Embryonic facial prominence (tissue), 1 donor: ENCODE results near the gene NCR3LG1.
A peak's percentile ranks its signal among the peaks of the same experiment; 100 is the strongest.

Source experiments
- DNase-seq: peaks from one replicate; pipeline ENCODE4 v3.0.0-alpha.2; 2016; ENCODE audit errors: extremely low spot score

NCR3LG1 gene, protein sequence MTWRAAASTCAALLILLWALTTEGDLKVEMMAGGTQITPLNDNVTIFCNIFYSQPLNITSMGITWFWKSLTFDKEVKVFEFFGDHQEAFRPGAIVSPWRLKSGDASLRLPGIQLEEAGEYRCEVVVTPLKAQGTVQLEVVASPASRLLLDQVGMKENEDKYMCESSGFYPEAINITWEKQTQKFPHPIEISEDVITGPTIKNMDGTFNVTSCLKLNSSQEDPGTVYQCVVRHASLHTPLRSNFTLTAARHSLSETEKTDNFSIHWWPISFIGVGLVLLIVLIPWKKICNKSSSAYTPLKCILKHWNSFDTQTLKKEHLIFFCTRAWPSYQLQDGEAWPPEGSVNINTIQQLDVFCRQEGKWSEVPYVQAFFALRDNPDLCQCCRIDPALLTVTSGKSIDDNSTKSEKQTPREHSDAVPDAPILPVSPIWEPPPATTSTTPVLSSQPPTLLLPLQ

DNA sequence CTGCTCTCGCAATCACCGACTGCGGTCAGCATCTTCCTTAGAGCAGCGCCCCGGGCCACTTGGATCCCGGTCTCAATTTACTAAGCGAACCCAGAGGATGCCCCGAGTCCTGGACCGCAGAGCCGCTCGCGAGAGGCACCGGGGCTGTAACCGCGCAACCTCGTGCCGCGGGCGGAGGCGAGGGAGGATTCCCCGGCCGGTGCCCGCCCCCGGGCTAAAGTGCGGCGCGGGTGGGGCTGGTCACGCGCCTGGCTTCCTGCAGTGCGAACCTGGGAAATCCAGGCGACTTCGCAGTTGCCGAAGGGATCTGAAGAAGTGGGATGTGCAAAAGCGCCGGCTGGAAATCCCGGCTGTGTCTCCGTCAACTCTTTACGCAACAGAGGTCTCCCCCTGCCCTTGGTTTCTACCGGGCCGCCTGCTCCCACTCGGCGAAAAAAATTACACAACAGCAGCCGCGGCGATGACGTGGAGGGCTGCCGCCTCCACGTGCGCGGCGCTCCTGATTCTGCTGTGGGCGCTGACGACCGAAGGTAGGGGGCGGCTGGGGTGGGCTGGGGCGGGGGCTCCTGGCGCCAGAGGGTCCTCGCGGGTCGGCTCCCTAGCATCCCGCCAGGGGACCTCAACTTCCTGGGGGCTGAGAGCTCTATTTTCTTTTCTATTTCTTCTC is at the start of gene NCR3LG1:
Gene NCR3LG1 (plus strand): TSS at position 291 of the 667 bp plus-strand sequence. CDS start 170 bp downstream, at position 461.
- DNase-seq, result peak; percentile 28

DNA sequence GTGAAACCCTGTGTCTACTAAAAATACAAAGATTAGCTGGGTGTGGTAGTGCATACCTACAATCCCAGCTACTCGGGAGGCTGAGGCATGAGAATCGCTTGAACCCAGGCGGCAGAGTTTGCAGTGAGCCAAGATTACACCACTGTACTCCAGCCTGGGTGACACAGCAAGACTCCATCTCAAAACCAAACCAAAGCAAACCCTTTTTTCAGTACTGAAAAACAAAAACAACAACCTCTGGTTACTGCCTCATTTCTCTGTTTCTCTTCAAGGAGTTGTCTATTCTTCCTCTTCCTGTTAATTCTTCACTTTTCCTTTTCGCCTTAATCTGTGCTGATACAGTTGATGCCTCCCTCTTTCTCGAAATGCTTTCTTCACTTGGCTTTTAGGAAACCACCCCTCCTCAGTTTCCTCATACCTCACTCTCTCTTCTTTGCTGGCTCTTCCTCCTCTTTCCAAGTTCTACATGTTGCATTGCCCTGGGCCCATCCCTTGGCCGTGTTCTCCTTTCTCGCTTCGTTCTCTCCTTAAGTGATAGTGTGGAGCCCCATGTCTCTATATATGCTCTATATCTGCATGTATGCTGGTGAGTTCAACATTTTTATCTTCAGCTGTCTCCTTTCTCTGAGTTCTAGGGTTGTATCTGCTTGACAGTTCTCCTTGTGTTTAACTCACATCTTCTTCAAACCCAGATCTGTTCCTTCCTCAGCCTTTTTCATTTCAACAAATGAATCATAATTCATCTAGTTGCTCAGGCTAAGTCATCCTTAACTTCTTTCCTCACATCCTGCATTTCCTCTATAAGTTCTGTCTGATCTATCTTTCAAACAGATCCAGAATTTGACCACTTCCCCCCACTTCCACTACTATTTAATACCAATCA is 38.0 kb upstream of the NCR3LG1 start:
- no peak for DNase-seq

DNA sequence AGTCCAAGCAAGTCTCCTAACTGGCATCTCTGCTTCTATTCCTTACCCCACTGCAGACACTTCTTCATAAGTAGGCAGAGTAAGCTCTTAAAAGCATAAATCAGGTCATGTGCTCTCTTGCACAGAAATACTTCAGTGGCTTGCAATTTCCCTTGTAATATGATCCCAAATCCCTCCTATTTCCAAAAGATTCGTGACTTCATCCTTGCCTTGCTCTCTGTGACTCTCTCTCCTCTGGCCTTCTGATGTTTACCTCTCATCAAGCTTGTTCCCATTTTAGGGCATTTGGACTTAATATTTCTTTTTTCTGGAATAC is 37.4 kb upstream of the NCR3LG1 start:
- peak; percentile 6 for DNase-seq

DNA sequence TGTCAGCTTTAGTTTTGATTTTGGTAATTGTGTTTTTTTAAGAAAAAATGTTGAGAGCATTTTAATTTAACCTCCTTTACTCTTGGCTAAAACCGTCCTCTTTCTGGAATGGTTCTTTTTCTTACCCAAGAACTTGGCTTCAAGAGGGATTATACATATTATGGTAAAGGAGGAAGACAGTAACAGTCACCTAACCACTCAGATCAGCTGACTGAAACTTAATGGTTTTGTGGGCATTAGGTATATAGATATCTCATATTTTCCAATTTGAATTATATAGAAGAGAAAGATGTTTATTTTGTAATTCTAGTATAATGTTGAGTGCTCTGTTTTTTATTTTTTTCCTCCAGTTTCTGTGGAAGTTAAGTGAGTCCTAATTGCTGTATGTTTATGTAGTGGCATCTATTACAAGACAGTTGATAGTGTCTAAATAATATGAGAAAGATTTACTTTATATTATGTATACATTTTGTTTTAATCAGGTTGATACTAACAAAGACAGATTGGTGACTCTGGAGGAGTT is 36.6 kb upstream of the NCR3LG1 start:
- DNase-seq, result no peak

DNA sequence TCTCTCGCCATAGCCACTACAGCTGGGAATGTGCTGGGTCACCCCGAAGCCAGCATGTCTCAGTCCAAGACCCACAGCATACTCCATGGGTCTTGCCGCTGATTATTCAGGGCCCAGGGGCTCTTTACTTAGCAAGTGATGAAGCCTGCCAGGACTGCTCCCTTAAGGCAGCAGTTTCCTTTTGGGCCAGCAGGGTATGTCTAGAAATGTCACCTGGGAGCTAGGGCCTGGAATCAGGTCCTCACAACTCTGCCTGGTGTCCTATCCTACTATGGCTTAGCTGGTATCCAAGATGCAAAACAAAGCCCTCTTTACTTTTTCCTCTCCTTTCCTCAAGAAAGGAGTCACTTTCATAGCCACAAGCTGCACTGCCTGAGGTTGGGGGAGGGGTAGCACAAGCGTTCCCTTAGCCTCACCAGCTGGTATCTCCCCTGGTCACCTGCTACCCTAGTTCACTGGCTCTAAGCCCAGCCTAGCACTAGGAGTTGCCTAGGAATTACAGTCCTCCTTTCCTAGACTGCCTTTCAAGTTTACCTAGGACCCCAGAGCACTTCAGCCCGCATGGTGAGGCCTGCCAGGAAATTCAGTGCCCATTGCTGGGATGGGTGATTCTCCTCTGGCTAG is 22.6 kb upstream of the NCR3LG1 start:
- DNase-seq, result no peak

DNA sequence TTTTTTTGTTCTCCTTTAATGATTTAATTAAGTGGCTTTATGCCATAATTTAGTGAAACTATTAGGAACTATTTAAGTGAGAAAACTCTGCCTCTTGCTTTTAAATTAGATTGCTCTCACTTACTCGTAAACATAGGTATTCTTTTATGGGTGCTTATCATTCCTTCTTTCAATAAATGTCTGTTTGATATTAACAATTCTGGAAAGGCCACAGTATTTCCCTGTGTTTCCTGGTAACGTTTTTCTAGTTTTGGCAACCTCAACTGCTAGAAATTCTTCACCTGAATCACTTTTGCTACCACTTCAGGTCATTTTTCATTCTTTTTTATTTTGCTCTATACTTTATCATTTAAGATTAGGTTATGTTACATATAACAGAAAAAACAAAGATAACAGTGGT is 19.9 kb upstream of the NCR3LG1 start:
- DNase-seq, result no peak

DNA sequence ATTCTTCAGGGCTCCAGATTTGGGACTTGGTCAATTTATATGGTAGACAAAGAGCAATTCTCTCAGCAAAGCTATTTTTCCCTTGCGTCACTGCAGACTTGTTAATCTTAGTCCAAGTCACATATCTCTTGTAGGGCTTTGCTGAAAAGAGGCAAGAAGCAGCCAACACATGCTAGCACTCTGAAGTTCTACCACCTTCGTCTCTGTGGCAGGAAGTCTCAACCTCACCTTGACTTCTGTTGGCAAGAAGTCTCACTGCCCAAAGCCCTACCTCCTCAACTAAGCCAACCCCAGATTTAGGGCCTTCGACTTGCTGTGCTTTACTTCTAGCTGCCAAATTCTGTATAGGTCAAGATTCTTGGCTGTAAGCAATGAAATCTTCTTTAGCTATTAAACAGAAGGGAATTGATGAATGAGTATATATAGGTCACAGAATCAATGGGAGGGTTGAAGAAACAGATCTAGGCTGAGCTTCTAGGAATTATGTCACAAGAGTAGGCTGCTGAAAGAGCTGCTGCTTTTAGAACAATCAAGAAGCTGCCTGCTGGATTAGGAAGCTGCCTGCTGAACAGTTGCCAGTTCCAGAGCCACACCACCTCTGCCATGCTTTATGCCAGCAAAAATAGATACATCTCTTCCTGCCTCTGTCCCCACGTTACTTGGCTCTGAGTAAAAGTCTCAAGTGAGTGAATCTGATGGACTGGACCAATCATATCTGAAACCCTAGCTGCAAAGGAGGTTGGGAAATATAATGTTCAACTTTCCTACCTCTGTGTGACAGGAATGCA is 17.6 kb upstream of the NCR3LG1 start:
- no peak for DNase-seq

DNA sequence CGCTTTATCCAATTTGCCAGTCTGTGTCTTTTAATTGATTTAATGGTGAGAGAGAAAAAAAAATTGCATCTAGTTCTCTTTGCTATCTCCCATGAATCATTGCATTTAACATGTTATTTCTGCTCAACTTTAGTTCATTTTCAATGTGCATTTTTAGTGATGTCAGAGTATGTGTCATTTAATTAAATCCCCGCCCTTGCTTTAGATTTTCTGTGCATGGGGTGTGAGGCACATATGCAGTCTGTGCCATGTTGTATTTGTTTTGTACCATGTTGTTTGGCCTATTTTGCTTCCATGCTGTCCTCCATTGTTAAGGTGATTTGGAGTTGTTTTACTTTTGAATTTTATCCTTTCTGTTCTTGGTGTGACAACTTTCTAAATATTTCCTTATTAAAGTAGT is 8.3 kb upstream of the NCR3LG1 start:
- no peak for DNase-seq

DNA sequence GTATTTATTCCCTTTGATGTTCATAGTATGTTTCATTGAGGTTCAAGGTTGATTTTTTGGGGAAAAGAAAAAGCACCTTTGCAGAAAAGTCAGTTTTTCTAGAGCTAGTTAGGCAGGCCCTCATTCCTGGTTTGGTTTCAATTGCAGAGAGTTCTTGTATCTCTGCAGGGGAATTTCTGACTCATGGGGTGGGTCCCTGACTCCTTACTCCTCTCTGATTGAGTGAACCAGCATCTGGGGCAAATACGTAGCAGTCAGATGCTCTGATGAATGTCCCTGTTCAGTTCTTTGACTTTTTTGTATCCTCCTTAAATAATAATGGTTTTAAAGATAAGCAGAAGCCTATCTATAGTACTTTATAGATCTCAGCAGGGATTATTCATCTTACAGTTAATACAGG is 7.7 kb upstream of the NCR3LG1 start:
- DNase-seq, result no peak

DNA sequence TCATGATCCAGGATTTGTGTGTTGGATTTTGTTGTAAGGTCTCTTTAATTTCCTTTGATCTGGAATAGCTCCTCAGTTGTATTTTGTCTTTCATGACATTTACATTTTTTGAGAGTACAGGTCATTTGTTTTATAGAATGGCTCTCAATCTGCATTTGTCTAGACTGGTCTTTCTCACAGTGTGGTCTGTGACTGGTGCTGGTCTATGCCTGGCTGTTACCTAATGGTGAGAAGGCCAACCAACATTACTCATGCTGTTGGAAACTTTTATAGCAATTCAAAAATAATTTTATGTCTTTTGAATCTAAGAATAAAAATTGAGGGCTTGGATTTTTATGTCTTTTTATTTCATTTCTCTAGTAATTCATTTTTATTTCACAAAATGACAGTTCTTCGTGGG is 3.9 kb upstream of the NCR3LG1 start:
- DNase-seq, result no peak

DNA sequence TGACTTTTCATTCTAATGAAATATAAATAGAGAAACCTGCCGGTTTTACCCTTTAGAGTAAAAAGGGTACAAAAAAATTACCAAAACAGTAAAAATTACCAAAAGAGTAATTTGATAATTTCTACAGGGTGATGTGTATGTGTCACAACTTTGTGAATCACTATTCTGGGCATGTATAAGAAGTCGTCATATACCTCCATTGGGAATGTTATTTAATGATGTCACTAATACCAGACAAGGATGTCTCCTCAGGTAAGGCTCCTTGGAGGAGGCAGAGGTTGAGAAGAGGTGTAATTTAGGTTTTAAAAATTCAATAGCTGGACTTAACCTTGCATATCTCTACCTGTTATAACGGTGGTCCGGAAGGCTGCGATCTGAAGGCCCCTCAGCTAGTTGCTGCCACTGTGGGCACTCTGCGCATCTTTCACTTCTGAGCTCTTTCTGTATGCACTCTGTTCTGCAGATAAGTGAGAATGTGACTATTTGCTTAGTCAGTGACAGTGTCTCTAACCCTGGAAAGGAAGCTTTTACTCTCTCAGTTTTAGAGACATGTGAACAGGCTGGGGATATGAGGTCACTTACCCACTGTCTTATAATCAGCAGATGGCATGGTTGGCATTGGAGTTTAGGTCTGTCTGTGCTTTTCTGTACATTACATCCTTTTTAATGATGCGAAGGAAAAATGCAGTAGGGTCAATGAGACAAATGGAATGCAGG is 987 bp upstream of the NCR3LG1 start:
- DNase-seq, result no peak

DNA sequence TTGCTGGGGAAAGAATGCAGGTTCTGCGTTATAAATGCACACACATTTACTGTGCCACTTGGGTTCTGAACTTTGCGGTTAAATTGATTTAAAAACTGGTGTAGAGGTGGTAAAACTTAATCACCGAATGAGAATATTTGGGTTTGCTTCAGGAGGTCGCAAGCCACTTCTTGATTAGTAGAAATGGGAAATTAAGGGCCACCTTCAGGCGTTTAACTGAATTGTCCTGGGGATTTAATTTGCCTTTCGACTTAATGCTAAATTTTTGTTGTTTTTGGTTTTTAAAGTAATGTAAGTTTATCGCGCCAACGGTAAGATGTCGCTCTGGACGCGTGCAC is 459 bp upstream of the NCR3LG1 start:
- DNase-seq, result no peak

DNA sequence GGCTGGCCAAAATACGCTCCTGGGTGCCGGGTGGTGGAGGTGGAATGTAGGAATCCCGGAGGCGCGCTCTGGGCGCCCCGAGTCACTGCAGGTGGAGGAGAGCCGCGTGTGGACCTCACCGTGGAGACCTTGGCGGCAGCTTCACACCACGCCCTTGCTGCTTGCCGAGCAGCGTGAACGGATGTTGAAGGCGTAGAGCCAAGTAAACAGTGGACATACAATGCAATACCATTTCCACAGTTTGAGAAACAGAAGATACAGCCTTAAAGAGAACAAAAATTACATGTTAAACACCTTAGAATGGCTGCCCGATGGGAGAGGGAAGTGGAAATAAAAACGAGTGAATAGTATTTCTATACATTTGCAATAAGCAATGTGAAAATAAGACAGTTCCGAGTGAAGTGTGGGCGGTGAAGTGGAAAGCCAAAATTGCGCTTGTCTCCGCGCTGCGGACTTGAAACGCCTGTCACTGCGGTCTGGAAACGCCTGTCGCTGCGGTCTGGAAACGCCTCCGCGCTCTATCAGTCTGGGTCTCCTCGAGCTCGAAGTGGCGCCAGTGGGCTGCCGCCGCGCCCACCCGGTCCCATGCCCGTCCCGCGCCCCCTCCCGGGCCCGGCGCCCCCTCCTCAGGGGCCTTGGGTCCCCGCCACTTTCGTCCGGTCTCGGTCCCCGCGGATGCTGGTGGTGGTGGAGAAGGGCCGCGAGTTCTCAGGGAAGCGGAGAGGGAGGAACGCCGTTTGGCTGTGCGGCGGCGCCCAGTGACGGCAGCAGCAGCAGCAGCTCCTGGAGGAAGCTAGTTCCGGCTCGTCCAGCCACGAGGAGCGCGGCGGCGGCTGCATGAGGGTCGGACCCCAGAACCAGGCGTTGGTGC is 1.6 kb downstream of the NCR3LG1 start:
- DNase-seq, result peak; percentile 20

DNA sequence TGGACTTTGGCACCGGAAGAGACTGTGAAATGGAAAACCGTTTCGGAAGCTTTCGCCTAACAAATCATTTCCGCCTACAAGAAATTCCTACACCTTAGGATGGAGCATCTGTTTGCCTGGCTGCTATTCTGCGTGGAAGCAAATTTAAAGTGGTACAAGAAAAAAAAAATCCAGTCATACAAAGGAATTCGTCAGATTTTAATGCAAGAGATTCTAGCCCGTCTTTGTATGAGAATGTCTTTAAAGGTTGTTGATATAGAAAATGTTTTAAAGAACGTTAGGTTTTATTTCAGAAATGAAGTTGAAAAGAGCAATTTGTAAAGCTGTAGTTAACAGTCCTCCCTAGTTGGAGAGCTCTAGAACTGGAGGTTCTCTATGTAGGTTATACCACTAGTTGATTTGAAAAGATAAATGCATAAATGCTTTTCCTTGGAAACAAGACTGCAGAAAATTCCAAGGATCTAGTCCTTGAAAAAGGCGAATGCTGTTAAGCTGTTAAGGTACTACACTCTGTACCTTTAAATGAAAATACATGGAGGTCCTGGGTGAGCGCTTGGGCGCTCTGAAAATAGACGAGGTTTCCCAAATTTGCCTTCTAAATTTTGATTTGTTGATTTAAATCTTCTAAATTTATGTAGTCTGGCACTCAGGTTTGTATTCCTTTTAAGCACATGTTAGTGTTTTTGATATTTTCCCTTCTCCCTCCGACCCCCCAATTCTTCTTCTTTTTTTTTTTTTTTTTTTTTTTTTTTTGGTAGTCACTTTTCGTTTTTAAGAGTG is 2.4 kb downstream of the NCR3LG1 start:
- no peak for DNase-seq

DNA sequence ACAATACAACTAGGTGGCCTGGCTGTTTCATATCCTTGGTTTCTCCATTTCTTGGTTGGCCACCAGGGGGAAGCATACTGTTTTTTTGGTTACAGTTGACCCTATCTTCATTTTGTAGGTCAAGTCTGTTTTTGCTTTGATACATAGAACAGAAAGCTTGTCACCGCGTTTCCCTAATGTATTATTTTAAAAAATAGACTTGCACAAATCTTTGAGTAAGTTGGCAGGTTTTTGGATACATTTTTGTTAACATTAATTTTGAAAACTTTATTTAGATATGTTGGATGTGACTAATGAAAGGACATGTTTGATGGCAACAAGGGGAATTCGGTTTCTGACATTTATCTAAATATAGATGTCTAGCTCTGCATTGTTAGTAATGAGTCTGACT is 3.0 kb downstream of the NCR3LG1 start:
- peak; percentile 20 for DNase-seq

DNA sequence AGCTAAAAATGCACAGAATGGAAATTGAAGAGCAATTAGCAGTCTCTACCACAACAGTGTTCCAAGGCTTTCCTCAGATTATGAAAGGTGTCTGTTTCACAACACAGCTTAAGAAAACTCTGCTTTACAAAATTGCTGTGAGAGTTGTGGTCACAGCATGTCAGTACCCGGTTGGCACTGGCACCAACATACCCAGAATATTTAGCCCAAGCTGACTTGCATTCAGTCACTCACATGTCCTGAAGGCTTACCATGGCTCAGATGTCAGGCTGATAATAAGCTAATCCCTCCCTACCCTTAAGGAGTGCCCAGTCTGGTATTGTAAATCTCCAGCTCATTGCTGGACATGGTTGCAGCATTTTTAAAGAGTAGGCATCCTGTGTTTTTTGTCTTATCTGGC is 14.9 kb downstream of the NCR3LG1 start:
- no peak for DNase-seq

DNA sequence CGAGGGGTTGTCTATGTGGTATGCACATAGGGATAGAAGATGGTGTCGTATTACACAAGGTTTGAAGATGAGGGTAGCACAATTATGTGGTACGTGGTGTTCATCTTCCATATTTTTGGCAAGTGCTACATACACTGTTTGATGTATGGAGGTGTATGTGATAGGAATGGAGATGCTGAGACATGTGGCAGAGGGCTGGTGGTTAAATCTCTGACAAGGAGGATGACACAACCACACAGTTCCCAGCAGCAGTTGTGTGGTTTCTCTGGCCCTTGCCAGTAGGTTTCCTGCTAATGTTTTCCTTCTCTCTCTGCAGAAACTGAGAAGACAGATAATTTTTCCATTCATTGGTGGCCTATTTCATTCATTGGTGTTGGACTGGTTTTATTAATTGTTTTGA is 17.0 kb downstream of the NCR3LG1 start:
- no peak for DNase-seq

DNA sequence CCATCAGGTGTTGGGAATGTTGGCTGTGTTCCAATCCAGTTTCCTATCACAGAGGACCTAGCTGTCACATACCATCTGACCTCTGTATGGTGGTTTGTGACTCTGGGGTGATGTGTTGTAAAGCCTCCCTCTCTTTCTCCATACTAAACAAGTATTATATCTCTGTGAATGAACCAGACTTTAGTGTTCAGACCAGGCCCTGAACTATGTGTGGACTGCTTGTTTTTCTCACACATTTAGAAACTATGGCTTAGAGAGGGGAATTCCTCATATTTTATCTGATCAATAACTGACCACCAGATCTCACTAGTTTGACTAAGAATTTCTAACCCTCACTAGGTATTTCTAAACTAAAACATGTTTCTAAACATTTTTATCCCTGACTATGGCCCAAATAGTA is 17.5 kb downstream of the NCR3LG1 start:
- no peak for DNase-seq
